GM21528 (cell line): ENCODE data around the gene TAF1B.

Source experiments
- ATAC-seq: cut with Tn5 transposase; IDR thresholded peaks from one replicate; pipeline ENCODE4 v1.9.1; 2021; ENCODE audit warnings: mild to moderate bottlenecking, moderate library complexity; ENCODE audit not compliant: unreplicated experiment, low FRiP score

TAF1B gene

GRCh38 chr2:9937258-9937657 is 94.0 kb downstream of the TAF1B start:
- no peak for ATAC-seq

GRCh38 chr2:9937968-9938367 is 94.7 kb downstream of the TAF1B start:
- ATAC-seq, result no peak

GRCh38 chr2:9939587-9940485 is 96.6 kb downstream of the TAF1B start:
- ATAC-seq, result no peak

- ATAC-seq, result no peak
These were observed 98.1 kb downstream of the TAF1B start for GRCh38 chr2:9941196-9941995.

GRCh38 chr2:9941996-9942390 is 98.7 kb downstream of the TAF1B start:
- no peak for ATAC-seq

GRCh38 chr2:9944330-9944758 is 101.1 kb downstream of the TAF1B start:
- ATAC-seq, result no peak

- ATAC-seq, result no peak
These were observed 102.3 kb downstream of the TAF1B start for GRCh38 chr2:9945596-9945995.

GRCh38 chr2:9946076-9946475 is 102.8 kb downstream of the TAF1B start:
- ATAC-seq, result no peak

- ATAC-seq, result no peak
These were observed 103.5 kb downstream of the TAF1B start for GRCh38 chr2:9946818-9947217.

- ATAC-seq, result no peak
These were observed 105.4 kb downstream of the TAF1B start for GRCh38 chr2:9948721-9949120.

- no peak for ATAC-seq
These were observed 106.1 kb downstream of the TAF1B start for GRCh38 chr2:9949239-9949991.

GRCh38 chr2:9949992-9950520 is 106.8 kb downstream of the TAF1B start:
- no peak for ATAC-seq

GRCh38 chr2:9950521-9951271 is 107.4 kb downstream of the TAF1B start:
- peak; percentile 34 for ATAC-seq

GRCh38 chr2:9951272-9951521 is 107.9 kb downstream of the TAF1B start:
- no peak for ATAC-seq

GRCh38 chr2:9951522-9952285 is 108.4 kb downstream of the TAF1B start, which contains the start of gene GRHL1:
GRHL1 (plus strand) TSS chr2:9951693; CDS start chr2:9951834, 141 bp downstream.
- peak; percentile 96 for ATAC-seq

GRCh38 chr2:9952286-9952737 is 109.0 kb downstream of the TAF1B start:
- no peak for ATAC-seq

GRCh38 chr2:9952856-9953503 is 109.7 kb downstream of the TAF1B start:
- no peak for ATAC-seq

- no peak for ATAC-seq
These were observed 110.9 kb downstream of the TAF1B start for GRCh38 chr2:9954136-9954535.

- no peak for ATAC-seq
These were observed 114.8 kb downstream of the TAF1B start for GRCh38 chr2:9958057-9958456.
